Chondrocyte (in vitro differentiated cells): ENCODE data around the gene ITGA4. TPM values are rescaled to one million over a fixed set of nuclear protein-coding genes. Genes with fewer than 3 reads are reported as not detected.

ENCODE experiments used
- DNase-seq: peaks from one replicate; pipeline ENCODE4 v3.0.0; 2021; ENCODE audit warnings: mixed read lengths, low spot score
- H3K27ac Mint-ChIP-seq: one replicate; pipeline ENCODE4 v1.8.0; 2021; ENCODE audit warnings: mild to moderate bottlenecking, moderate library complexity, mixed read lengths; ENCODE audit not compliant: unreplicated experiment
- H3K27me3 Mint-ChIP-seq: 2 replicates; pipeline ENCODE4 v1.8.0; 2021; ENCODE audit warnings: low read depth, mixed read lengths
- H3K36me3 Mint-ChIP-seq: 2 replicates; pipeline ENCODE4 v1.8.0; 2021; ENCODE audit warnings: low read depth, mixed read lengths
- H3K4me1 Mint-ChIP-seq: 2 replicates; pipeline ENCODE4 v1.8.0; 2021; ENCODE audit warnings: low read depth, mild to moderate bottlenecking, mixed read lengths
- H3K4me3 Mint-ChIP-seq: one replicate; pipeline ENCODE4 v1.8.0; 2021; ENCODE audit warnings: mild to moderate bottlenecking, moderate library complexity, mixed read lengths; ENCODE audit not compliant: unreplicated experiment
- H3K9me3 Mint-ChIP-seq: 2 replicates; pipeline ENCODE4 v1.8.0; 2021; ENCODE audit warnings: low read depth, mixed read lengths
- total RNA-seq: library from RNA; stranded (reverse); gene quantifications from 3 replicates; pipeline ENCODE4 v1.2.1, GENCODE V29; 2021
- TF ChIP-seq, protein P1 (sequence below): fragments of 200-600 bp; sonication (generic); IDR thresholded peaks from 2 replicates; pipeline ENCODE4 v1.5.0; 2021; ENCODE audit warnings: antibody characterized with exemption, mild to moderate bottlenecking, moderate library complexity

ITGA4 gene
- total RNA-seq, 1 donor from 2014 or later, result 23.0 TPM

DNA sequence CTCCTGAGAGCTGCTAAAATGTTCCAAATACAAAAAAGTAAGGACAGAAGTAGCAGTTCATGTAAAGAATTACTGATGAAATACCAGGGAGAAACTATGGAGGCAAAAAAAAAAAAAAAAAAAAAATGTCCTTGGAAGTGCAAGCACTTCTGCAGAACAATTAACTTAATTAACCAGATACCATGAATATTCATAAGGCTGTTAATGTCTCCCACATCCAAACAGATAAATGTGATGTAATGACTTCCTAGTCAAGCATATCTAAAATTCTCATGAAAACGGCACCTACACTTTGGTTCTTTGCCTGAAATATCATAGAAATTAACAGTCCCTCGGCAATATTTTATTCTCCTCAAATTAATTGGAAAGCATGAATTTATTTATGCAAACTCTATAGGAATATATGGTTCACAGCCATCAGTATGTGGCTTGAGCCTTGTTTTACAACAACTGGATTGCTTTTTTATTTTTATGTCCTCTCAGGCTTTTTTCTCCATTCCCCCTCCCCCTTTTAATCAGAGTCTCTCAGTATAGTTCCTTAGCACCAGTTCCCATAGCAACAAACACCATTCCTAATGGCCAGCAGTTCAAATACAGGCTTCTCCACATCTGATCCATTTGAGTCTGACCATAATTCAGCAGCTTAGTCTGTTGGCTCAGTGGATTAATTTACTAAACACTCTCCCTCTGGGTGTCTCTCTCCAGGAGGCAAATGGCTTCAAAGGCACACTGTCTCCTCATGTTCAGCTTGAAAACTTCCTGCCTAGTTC is 97.1 kb downstream of the ITGA4 start:
- DNase-seq, result no peak
- Mint-ChIP-seq H3K4me3 (no peak overlapping the region), H3K4me1 (peaks cover 7% of the 10 kb centered on the region), H3K9me3 (no peaks in the 10 kb centered on the region), H3K27me3 (no peaks in the 10 kb centered on the region), H3K27ac (no peak overlapping the region), H3K36me3 (no peaks in the 10 kb centered on the region)
- TF ChIP-seq, protein P1, sequence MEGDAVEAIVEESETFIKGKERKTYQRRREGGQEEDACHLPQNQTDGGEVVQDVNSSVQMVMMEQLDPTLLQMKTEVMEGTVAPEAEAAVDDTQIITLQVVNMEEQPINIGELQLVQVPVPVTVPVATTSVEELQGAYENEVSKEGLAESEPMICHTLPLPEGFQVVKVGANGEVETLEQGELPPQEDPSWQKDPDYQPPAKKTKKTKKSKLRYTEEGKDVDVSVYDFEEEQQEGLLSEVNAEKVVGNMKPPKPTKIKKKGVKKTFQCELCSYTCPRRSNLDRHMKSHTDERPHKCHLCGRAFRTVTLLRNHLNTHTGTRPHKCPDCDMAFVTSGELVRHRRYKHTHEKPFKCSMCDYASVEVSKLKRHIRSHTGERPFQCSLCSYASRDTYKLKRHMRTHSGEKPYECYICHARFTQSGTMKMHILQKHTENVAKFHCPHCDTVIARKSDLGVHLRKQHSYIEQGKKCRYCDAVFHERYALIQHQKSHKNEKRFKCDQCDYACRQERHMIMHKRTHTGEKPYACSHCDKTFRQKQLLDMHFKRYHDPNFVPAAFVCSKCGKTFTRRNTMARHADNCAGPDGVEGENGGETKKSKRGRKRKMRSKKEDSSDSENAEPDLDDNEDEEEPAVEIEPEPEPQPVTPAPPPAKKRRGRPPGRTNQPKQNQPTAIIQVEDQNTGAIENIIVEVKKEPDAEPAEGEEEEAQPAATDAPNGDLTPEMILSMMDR, result no peak

DNA sequence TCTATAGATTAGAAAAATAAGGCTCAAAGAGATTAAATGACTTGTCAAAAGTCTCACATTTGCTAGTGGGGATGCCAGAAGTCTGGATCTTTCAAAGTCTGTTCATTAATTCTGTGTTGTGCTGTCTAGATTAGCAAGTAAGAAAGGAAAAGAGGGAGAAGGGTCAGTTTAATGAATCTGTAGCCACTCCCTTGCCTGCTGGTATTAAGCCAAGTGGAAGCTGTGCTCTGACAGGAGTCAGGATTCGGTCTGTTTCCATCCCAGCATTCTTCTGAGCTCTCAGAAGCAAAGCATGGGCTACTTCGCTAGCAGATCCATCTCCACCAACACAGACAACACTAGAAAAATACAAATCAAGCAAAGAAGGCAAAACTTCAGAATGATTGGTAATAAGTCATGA is 101.2 kb downstream of the ITGA4 start:
- no peak for DNase-seq
- no peaks in the 10 kb centered on the region for H3K27me3 Mint-ChIP-seq
- H3K9me3 Mint-ChIP-seq, result no peaks in the 10 kb centered on the region
- H3K27ac Mint-ChIP-seq, result no peak overlapping the region
- H3K4me3 Mint-ChIP-seq, result no peak overlapping the region
- H3K4me1 Mint-ChIP-seq, result no peaks in the 10 kb centered on the region
- H3K36me3 Mint-ChIP-seq, result no peaks in the 10 kb centered on the region
- TF ChIP-seq, protein P1, result no peak

DNA sequence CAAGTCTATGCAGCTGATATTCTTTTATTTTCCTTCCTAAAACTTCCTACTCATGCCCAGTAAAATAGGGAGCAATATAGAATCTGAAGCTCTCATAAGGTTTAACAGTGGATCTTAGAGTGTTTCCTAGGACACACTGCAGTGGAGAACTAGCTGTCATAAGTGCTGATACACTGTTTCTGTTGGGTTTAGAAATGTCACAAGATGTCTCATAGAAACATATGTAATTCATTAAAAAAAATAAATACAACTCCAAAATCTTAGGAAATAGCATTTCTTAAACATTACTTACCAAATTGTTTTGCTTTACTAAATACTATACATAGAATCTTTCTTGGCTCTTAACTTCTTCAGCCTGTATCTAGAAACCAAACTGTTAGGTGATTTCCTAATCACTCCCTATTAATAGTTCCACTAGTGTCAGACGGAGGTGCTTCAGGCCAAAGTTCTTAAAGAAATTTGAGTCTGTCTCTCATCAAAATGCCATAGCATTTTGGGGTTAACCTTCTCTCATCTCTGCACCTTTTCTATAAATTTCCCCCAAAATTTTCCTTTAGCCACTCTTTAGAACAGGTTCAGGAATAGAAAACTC is 106.0 kb downstream of the ITGA4 start:
- DNase-seq, result no peak
- TF ChIP-seq, protein P1, result no peak
- H3K27me3 Mint-ChIP-seq, result no peaks in the 10 kb centered on the region
- H3K9me3 Mint-ChIP-seq, result no peaks in the 10 kb centered on the region
- no peaks in the 10 kb centered on the region for H3K4me1 Mint-ChIP-seq
- H3K4me3 Mint-ChIP-seq, result no peak overlapping the region
- no peak overlapping the region for H3K27ac Mint-ChIP-seq
- no peaks in the 10 kb centered on the region for H3K36me3 Mint-ChIP-seq

DNA sequence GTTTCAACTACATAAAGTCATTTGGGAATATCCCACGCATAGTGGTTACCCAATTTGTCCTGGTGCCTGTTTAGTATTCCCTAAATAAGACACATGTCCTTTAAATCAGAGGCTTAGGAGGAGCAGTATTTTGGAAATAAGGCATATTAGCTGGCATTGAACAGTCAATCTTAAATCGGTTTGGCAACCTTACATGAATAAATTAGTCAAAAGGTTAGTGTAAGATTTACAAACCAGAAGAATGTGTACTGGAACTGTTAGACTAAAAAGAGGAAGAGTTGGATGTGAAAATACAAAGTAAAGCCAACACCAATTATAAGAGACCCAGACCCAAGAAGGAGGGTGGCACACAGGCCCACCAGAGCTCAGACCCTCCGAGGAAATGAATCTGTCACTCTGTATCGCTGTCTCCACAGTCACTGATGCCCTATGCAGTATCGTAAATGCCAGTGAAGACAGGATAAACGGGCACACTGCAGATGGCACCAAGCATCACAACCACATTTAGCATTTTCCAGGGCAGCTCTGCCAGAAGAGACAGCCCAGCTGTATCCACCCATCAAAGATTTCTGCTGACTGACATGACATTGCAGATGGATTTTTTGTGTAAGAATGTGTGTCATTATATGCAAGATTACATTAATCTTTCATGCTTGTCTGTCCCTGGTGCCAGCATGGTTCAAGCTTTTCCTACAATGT is 109.3 kb downstream of the ITGA4 start:
- Mint-ChIP-seq H3K9me3 (no peaks in the 10 kb centered on the region), H3K36me3 (no peaks in the 10 kb centered on the region), H3K4me3 (no peak overlapping the region), H3K27me3 (no peaks in the 10 kb centered on the region), H3K4me1 (no peaks in the 10 kb centered on the region), H3K27ac (no peak overlapping the region)
- TF ChIP-seq, protein P1, result no peak
- no peak for DNase-seq

DNA sequence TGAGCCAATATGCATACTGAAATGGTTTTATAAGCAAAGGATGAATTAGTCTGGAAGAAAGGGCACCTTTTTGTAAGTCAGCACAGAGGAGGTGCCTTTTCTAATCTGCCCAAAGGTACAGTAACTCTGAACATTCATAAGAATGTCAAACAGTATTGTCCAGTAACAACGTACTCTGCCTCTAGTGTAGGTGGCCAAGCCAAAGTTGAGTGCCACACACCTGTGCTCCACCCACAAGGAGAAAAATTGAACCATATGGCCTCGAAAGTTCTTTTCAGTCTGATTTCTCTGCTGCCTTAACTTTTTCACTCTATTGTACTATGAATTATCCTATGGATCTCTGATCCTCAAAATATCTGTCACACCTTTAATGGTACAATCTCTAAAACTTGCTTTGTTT is 112.9 kb downstream of the ITGA4 start:
- TF ChIP-seq, protein P1, result no peak
- Mint-ChIP-seq H3K9me3 (no peaks in the 10 kb centered on the region), H3K27ac (no peak overlapping the region), H3K36me3 (no peaks in the 10 kb centered on the region), H3K4me1 (no peaks in the 10 kb centered on the region), H3K4me3 (no peak overlapping the region), H3K27me3 (no peaks in the 10 kb centered on the region)
- DNase-seq, result no peak
